ENCODE measurements around the gene ITGBL1.

ITGBL1 gene

DNA sequence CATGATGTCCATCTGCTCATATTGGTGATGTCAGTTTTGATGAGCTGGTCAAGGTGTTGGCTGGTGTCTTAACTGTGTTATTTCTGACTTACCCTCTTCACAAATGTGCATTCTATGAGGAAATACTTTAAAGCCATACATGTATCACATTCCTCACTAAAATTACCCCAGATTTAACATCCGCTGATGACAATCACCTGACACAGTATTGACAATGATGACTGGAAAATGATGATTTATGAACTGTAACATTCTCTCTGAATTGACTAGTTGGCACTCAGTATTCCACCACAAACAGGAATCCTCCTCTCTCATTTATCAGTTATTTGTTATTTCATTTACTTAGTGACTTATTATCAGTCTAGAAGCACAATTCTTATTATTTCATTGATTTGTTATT, 117.3 kb downstream of the ITGBL1 start:
- H3K27me3 ChIP-seq (ENCODE audit: control insufficient read depth, insufficient read depth, low read length) = no peaks in the 10 kb centered on the region
- no peak overlapping the region for H3K27ac ChIP-seq (ENCODE audit: low read depth, low read length)
- no peaks in the 10 kb centered on the region for H3K9me3 ChIP-seq (ENCODE audit: control insufficient read depth, insufficient read depth, low read length)
- H3K36me3 ChIP-seq (ENCODE audit: control insufficient read depth, insufficient read depth, low read length) = no peaks in the 10 kb centered on the region
- no peaks in the 10 kb centered on the region for H3K4me1 ChIP-seq (ENCODE audit: control insufficient read depth, insufficient read depth, low read length)
- no peak overlapping the region for H3K4me3 ChIP-seq (ENCODE audit: low read depth, low read length)
- no peak overlapping the region for H3K9ac ChIP-seq (ENCODE audit: low read depth, low read length)

- no peaks in the 10 kb centered on the region for H3K9me3 ChIP-seq (ENCODE audit: control insufficient read depth, insufficient read depth, low read length)
- H3K27ac ChIP-seq (ENCODE audit: low read depth, low read length) = no peak overlapping the region
- no peak overlapping the region for H3K9ac ChIP-seq (ENCODE audit: low read depth, low read length)
- H3K4me1 ChIP-seq (ENCODE audit: control insufficient read depth, insufficient read depth, low read length) = no peaks in the 10 kb centered on the region
- H3K36me3 ChIP-seq (ENCODE audit: control insufficient read depth, insufficient read depth, low read length) = no peaks in the 10 kb centered on the region
- no peak overlapping the region for H3K4me3 ChIP-seq (ENCODE audit: low read depth, low read length)
- no peaks in the 10 kb centered on the region for H3K27me3 ChIP-seq (ENCODE audit: control insufficient read depth, insufficient read depth, low read length)
These were observed 117.9 kb downstream of the ITGBL1 start for GRCh38 chr13:101570410-101570809.

DNA sequence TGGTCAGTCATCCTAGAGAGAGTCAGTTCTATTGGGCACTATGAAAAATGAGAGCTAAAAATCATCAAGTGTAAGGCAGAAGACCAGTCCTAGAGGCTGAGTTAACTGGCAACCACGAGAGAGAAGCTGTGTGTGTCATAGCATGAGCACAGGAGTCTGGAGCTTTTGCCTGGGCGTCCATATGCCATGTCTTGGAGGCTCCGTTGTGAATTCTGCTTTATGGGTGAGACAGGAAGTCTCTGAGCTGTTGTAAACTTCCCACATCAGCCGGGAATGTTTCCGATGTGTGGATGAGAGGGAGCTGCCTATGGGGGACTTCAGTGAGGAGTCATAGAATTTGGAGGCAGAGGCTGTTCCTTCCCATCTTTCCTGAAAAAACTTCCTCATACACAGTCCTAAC, 120.0 kb downstream of the ITGBL1 start:
- Histone ChIP-seq H3K4me1 (ENCODE audit: control insufficient read depth, insufficient read depth, low read length) (no peaks in the 10 kb centered on the region), H3K27ac (ENCODE audit: low read depth, low read length) (no peak overlapping the region), H3K4me3 (ENCODE audit: low read depth, low read length) (no peak overlapping the region), H3K27me3 (ENCODE audit: control insufficient read depth, insufficient read depth, low read length) (no peaks in the 10 kb centered on the region), H3K9ac (ENCODE audit: low read depth, low read length) (no peak overlapping the region), H3K9me3 (ENCODE audit: control insufficient read depth, insufficient read depth, low read length) (no peaks in the 10 kb centered on the region), H3K36me3 (ENCODE audit: control insufficient read depth, insufficient read depth, low read length) (no peaks in the 10 kb centered on the region)

DNA sequence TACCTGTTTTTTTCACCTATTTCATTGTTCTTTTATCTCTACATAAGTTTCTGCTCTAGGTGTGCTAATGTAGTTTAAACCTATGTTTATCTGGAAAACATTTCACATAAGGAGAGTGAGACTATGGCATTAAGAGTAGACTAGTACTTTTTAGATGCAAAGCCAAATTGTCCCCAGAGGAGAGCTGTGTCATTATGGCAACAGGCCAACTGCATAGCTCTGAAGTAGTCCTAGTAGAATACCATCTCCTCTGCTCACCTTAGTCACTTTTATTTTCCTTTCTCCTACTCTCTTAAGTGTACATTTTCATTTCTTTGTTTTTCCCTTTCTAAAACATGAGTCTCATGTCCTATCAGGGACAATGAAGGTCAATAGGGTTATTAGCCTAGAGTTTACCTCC, 123.1 kb downstream of the ITGBL1 start:
- Histone ChIP-seq H3K4me1 (ENCODE audit: control insufficient read depth, insufficient read depth, low read length) (no peaks in the 10 kb centered on the region), H3K27ac (ENCODE audit: low read depth, low read length) (no peak overlapping the region), H3K36me3 (ENCODE audit: control insufficient read depth, insufficient read depth, low read length) (no peaks in the 10 kb centered on the region), H3K27me3 (ENCODE audit: control insufficient read depth, insufficient read depth, low read length) (no peaks in the 10 kb centered on the region), H3K4me3 (ENCODE audit: low read depth, low read length) (no peak overlapping the region), H3K9ac (ENCODE audit: low read depth, low read length) (no peak overlapping the region), H3K9me3 (ENCODE audit: control insufficient read depth, insufficient read depth, low read length) (no peaks in the 10 kb centered on the region)

DNA sequence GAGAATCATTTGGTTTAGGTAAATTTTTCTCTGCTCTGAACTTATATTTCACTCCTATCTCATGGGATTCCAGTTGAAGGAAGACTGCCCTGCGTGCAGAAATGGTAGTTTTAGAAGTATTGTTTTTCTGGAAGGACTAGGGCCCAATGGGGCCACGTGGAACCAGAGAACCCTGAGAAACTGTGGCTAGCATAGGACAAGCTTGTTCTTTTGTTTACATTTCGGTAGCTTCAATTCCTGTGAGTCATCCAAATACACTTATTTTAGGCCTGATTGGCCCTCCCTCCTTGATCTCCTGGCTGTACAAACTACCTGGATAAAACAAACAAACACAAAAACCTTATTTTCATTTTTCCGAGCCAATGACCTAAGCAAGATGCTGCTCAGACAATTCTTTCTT, 124.0 kb downstream of the ITGBL1 start:
- Histone ChIP-seq H3K27ac (ENCODE audit: low read depth, low read length) (no peak overlapping the region), H3K36me3 (ENCODE audit: control insufficient read depth, insufficient read depth, low read length) (no peaks in the 10 kb centered on the region)

DNA sequence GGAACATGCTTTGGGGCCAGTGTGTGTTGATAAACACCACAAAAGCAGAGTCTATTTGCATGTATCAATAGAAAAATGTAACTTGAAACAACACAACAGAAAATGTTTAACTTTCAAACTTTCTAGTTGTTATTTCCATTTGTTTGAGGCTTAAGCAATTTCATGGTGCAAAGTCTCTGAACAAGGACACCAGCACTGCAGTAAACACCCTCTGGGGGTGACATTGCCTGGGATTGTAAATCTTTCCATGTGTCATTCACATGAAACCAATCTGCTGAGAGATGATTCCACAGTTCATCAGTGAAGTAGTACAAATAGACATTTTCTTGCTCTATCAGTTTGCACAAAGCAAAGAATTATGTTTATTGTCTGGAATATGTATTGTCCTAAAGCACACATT, 124.5 kb downstream of the ITGBL1 start:
- Histone ChIP-seq H3K36me3 (ENCODE audit: control insufficient read depth, insufficient read depth, low read length) (no peaks in the 10 kb centered on the region), H3K27ac (ENCODE audit: low read depth, low read length) (no peak overlapping the region), H3K27me3 (ENCODE audit: control insufficient read depth, insufficient read depth, low read length) (no peaks in the 10 kb centered on the region), H3K9ac (ENCODE audit: low read depth, low read length) (no peak overlapping the region), H3K4me3 (ENCODE audit: low read depth, low read length) (no peak overlapping the region), H3K9me3 (ENCODE audit: control insufficient read depth, insufficient read depth, low read length) (no peaks in the 10 kb centered on the region), H3K4me1 (ENCODE audit: control insufficient read depth, insufficient read depth, low read length) (no peaks in the 10 kb centered on the region)

More for the DNA sequence above, 124.0 kb downstream of the ITGBL1 start:
- H3K9ac ChIP-seq (ENCODE audit: low read depth, low read length) = no peak overlapping the region
- H3K9me3 ChIP-seq (ENCODE audit: control insufficient read depth, insufficient read depth, low read length) = no peaks in the 10 kb centered on the region
- no peaks in the 10 kb centered on the region for H3K4me1 ChIP-seq (ENCODE audit: control insufficient read depth, insufficient read depth, low read length)
- H3K4me3 ChIP-seq (ENCODE audit: low read depth, low read length) = no peak overlapping the region
- no peaks in the 10 kb centered on the region for H3K27me3 ChIP-seq (ENCODE audit: control insufficient read depth, insufficient read depth, low read length)

- Histone ChIP-seq H3K9me3 (ENCODE audit: control insufficient read depth, insufficient read depth, low read length) (no peaks in the 10 kb centered on the region), H3K4me3 (ENCODE audit: low read depth, low read length) (no peak overlapping the region), H3K9ac (ENCODE audit: low read depth, low read length) (no peak overlapping the region), H3K4me1 (ENCODE audit: control insufficient read depth, insufficient read depth, low read length) (no peaks in the 10 kb centered on the region), H3K36me3 (ENCODE audit: control insufficient read depth, insufficient read depth, low read length) (no peaks in the 10 kb centered on the region), H3K27me3 (ENCODE audit: control insufficient read depth, insufficient read depth, low read length) (no peaks in the 10 kb centered on the region), H3K27ac (ENCODE audit: low read depth, low read length) (no peak overlapping the region)
These were observed 126.9 kb downstream of the ITGBL1 start for GRCh38 chr13:101579281-101579802.

DNA sequence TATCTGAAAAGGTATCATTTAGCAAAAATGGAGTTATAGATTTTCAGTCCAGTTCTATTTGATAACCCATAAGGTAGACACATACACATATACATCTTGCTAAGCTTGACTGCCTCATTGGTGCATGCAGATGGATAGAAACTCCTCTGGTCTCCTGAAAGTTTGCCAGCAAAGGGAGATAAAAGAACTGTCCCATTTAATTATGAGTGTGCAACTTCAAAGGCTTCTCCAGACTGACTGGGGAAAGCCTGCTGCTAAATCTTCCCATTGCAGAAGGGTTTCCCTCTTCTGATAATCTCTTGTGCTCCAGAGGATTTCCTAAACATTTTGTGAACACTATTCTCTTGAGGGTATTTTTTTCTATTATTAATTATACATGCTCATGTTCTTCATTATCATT, 131.9 kb downstream of the ITGBL1 start:
- H3K27me3 ChIP-seq (ENCODE audit: control insufficient read depth, insufficient read depth, low read length) = no peaks in the 10 kb centered on the region
- H3K4me3 ChIP-seq (ENCODE audit: low read depth, low read length) = no peak overlapping the region

GRCh38 chr13:101590479-101590878, 138.0 kb downstream of the ITGBL1 start:
- no peak overlapping the region for H3K27ac ChIP-seq (ENCODE audit: low read depth, low read length)
- no peaks in the 10 kb centered on the region for H3K36me3 ChIP-seq (ENCODE audit: control insufficient read depth, insufficient read depth, low read length)
- no peaks in the 10 kb centered on the region for H3K4me1 ChIP-seq (ENCODE audit: control insufficient read depth, insufficient read depth, low read length)
- H3K9me3 ChIP-seq (ENCODE audit: control insufficient read depth, insufficient read depth, low read length) = no peaks in the 10 kb centered on the region
- H3K27me3 ChIP-seq (ENCODE audit: control insufficient read depth, insufficient read depth, low read length) = no peaks in the 10 kb centered on the region
- no peak overlapping the region for H3K9ac ChIP-seq (ENCODE audit: low read depth, low read length)
- no peak overlapping the region for H3K4me3 ChIP-seq (ENCODE audit: low read depth, low read length)

More for the DNA sequence above, 131.9 kb downstream of the ITGBL1 start:
- Histone ChIP-seq H3K9ac (ENCODE audit: low read depth, low read length) (no peak overlapping the region), H3K9me3 (ENCODE audit: control insufficient read depth, insufficient read depth, low read length) (no peaks in the 10 kb centered on the region), H3K4me1 (ENCODE audit: control insufficient read depth, insufficient read depth, low read length) (no peaks in the 10 kb centered on the region), H3K36me3 (ENCODE audit: control insufficient read depth, insufficient read depth, low read length) (no peaks in the 10 kb centered on the region), H3K27ac (ENCODE audit: low read depth, low read length) (no peak overlapping the region)

- Histone ChIP-seq H3K36me3 (ENCODE audit: control insufficient read depth, insufficient read depth, low read length) (no peaks in the 10 kb centered on the region), H3K4me1 (ENCODE audit: control insufficient read depth, insufficient read depth, low read length) (no peaks in the 10 kb centered on the region), H3K9me3 (ENCODE audit: control insufficient read depth, insufficient read depth, low read length) (no peaks in the 10 kb centered on the region), H3K4me3 (ENCODE audit: low read depth, low read length) (no peak overlapping the region), H3K9ac (ENCODE audit: low read depth, low read length) (no peak overlapping the region), H3K27me3 (ENCODE audit: control insufficient read depth, insufficient read depth, low read length) (no peaks in the 10 kb centered on the region), H3K27ac (ENCODE audit: low read depth, low read length) (no peak overlapping the region)
These were observed 142.5 kb downstream of the ITGBL1 start for GRCh38 chr13:101594936-101595335.

- Histone ChIP-seq H3K4me1 (ENCODE audit: control insufficient read depth, insufficient read depth, low read length) (no peaks in the 10 kb centered on the region), H3K27me3 (ENCODE audit: control insufficient read depth, insufficient read depth, low read length) (no peaks in the 10 kb centered on the region), H3K9ac (ENCODE audit: low read depth, low read length) (no peak overlapping the region), H3K27ac (ENCODE audit: low read depth, low read length) (no peak overlapping the region), H3K4me3 (ENCODE audit: low read depth, low read length) (no peak overlapping the region), H3K36me3 (ENCODE audit: control insufficient read depth, insufficient read depth, low read length) (no peaks in the 10 kb centered on the region), H3K9me3 (ENCODE audit: control insufficient read depth, insufficient read depth, low read length) (no peaks in the 10 kb centered on the region)
These were observed 144.3 kb downstream of the ITGBL1 start for GRCh38 chr13:101596803-101597202.

All from HUES48 (cell line).